ENCODE data around the gene POLA1. TPM values are rescaled to one million over a fixed set of nuclear protein-coding genes. Genes with fewer than 3 reads are reported as not detected.

Gene POLA1
- total RNA-seq, 1 donor from 2014 or later = 80.4 TPM

- Histone ChIP-seq H3K9ac (no peak overlapping the region), H3K9me3 (ENCODE audit: low read depth) (no peaks in the 10 kb centered on the region), H3K79me2 (ENCODE audit: low read depth) (no peaks in the 10 kb centered on the region), H3K27me3 (no peaks in the 10 kb centered on the region), H3K27ac (no peak overlapping the region), H3K4me1 (peaks cover 40% of the 10 kb centered on the region), H3K36me3 (no peaks in the 10 kb centered on the region), H4K20me1 (ENCODE audit: low read depth) (no peaks in the 10 kb centered on the region), H2AFZ (replicated peaks) (no peak overlapping the region), H3F3A (ENCODE audit: low read depth) (peaks cover 24% of the 10 kb centered on the region), H3K4me3 (no peak overlapping the region), H3K4me2 (no peak overlapping the region)
- Mint-ChIP-seq H3K36me3 (peaks cover 10% of the 10 kb centered on the region), H3K27ac (no peak overlapping the region), H3K4me3 (no peak overlapping the region), H3K4me1 (peaks cover 42% of the 10 kb centered on the region), H3K9me3 (no peaks in the 10 kb centered on the region), H3K27me3 (ENCODE audit: insufficient read depth, low read depth) (peaks cover 3% of the 10 kb centered on the region)
- no peak for TF ChIP-seq CTCF (IDR thresholded peaks at IDR 0.05)
- no peak for TF ChIP-seq EZH2phosphoT487 (IDR thresholded peaks at IDR 0.05)
- TF ChIP-seq EZH2 (IDR thresholded peaks at IDR 0.05) = no peak
- DNase-seq (ENCODE audit: low spot score) = no peak
These were observed 252.7 kb downstream of the POLA1 start for GRCh38 chrX:24946369-24946768.

- H3K79me2 ChIP-seq (ENCODE audit: low read depth) = no peaks in the 10 kb centered on the region
- no peaks in the 10 kb centered on the region for H3K36me3 ChIP-seq
- peaks cover 31% of the 10 kb centered on the region for H3K4me1 ChIP-seq
- H3K4me3 ChIP-seq = no peak overlapping the region
- Mint-ChIP-seq H3K9me3 (no peaks in the 10 kb centered on the region), H3K27me3 (ENCODE audit: insufficient read depth, low read depth) (no peaks in the 10 kb centered on the region), H3K36me3 (peaks cover 9% of the 10 kb centered on the region), H3K27ac (peak overlapping the region; percentile 81), H3K4me1 (peaks cover 64% of the 10 kb centered on the region), H3K4me3 (no peak overlapping the region)
- H4K20me1 ChIP-seq (ENCODE audit: low read depth) = no peaks in the 10 kb centered on the region
- H3K4me2 ChIP-seq = no peak overlapping the region
- no peak for TF ChIP-seq EZH2phosphoT487 (IDR thresholded peaks at IDR 0.05)
- no peak for TF ChIP-seq CTCF (IDR thresholded peaks at IDR 0.05)
- TF ChIP-seq EZH2 (IDR thresholded peaks at IDR 0.05) = no peak
- DNase-seq (ENCODE audit: low spot score) = no peak
- H3K9ac ChIP-seq = no peak overlapping the region
- no peak overlapping the region for H3K27ac ChIP-seq
- H2AFZ ChIP-seq (replicated peaks) = no peak overlapping the region
- H3F3A ChIP-seq (ENCODE audit: low read depth) = peaks cover 13% of the 10 kb centered on the region
- no peaks in the 10 kb centered on the region for H3K27me3 ChIP-seq
- H3K9me3 ChIP-seq (ENCODE audit: low read depth) = no peaks in the 10 kb centered on the region
These were observed 261.0 kb downstream of the POLA1 start for GRCh38 chrX:24954732-24955131.

DNA sequence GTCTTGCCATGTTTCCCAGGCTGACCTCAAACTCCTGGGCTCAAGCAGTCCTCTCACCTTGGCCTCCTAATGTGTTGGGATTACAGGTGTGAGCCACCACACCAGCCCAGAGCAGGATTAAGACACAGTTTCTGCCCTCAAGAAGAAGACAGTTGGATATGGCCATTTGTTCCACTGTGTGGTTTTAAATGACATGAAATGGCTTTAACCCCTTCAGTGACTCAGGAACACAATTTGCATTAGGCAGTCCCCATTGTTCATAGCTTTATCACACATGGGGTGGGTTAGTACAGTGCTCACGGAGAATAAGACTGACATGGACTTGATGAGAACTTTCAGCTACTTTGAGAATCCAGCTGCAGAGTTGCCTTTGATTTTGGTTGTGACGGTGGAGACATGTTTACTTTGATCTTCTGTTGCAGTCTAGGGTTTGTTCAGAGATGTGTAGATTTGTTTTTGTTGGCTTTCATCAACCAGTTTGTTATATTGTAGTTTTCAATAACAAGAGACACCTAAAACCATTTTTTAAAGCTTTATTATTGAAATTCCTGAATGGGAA is 261.7 kb downstream of the POLA1 start:
- no peak overlapping the region for H3K4me2 ChIP-seq
- H3K9me3 ChIP-seq (ENCODE audit: low read depth) = no peaks in the 10 kb centered on the region
- H3F3A ChIP-seq (ENCODE audit: low read depth) = peaks cover 11% of the 10 kb centered on the region
- peaks cover 71% of the 10 kb centered on the region for H3K4me1 Mint-ChIP-seq
- no peak overlapping the region for H3K27ac Mint-ChIP-seq
- no peaks in the 10 kb centered on the region for H4K20me1 ChIP-seq (ENCODE audit: low read depth)
- no peaks in the 10 kb centered on the region for H3K27me3 ChIP-seq
- no peak overlapping the region for H3K4me3 ChIP-seq
- no peaks in the 10 kb centered on the region for H3K9me3 Mint-ChIP-seq
- no peaks in the 10 kb centered on the region for H3K79me2 ChIP-seq (ENCODE audit: low read depth)
- DNase-seq (ENCODE audit: low spot score) = no peak
- no peaks in the 10 kb centered on the region for H3K27me3 Mint-ChIP-seq (ENCODE audit: insufficient read depth, low read depth)
- no peaks in the 10 kb centered on the region for H3K36me3 ChIP-seq
- H3K4me3 Mint-ChIP-seq = no peak overlapping the region
- H3K36me3 Mint-ChIP-seq = peaks cover 8% of the 10 kb centered on the region
- no peak overlapping the region for H2AFZ ChIP-seq (replicated peaks)
- H3K4me1 ChIP-seq = peaks cover 31% of the 10 kb centered on the region
- no peak overlapping the region for H3K27ac ChIP-seq
- no peak overlapping the region for H3K9ac ChIP-seq
- TF ChIP-seq CTCF (IDR thresholded peaks at IDR 0.05) (no peak), EZH2phosphoT487 (IDR thresholded peaks at IDR 0.05) (no peak), EZH2 (IDR thresholded peaks at IDR 0.05) (no peak)

Measured in neural progenitor cell (in vitro differentiated cells).